Pancreas (tissue), 10 donors: ENCODE results near the gene CBFA2T3. TPM values are rescaled to one million over a fixed set of nuclear protein-coding genes. Genes with fewer than 3 reads are reported as not detected.
A peak's percentile ranks its signal among the peaks of the same experiment; 100 is the strongest.
"Not testable (repeated sequence)": the region's sequence is repeated elsewhere in the genome, so short reads cannot be mapped to it uniquely, and the experiment has no call there.

ENCODE experiments used
- ATAC-seq, 4 donors: fragments of 200-7000 bp; cut with Tn5 transposase; one replicate each; pipeline versions ENCODE4 v1.8.0 to v1.9.1; 2020; ENCODE audit warnings: mild to moderate bottlenecking in 4 of 4, moderate library complexity in 4 of 4
- DNase-seq, 6 donors: peaks; one replicate each; pipeline ENCODE4 v3.0.0-alpha.2; 2020
- FAIRE-seq: peaks from 2 replicates; lab custom pipeline; 2012; peaks lifted over from hg19 to GRCh38; lab: Jason Lieb, UNC
- H3K27ac ChIP-seq, 4 donors: fragments of 200-600 bp; sonication (generic); 1 replicate in 3 of 4; 2 replicates in 1 of 4; pipeline versions ENCODE4 v1.5.0 to v1.8.0; 2020
- H3K27me3 ChIP-seq, 4 donors: fragments of 200-600 bp; one replicate each; pipeline ENCODE4 v1.8.0; 2021
- H3K36me3 ChIP-seq, 3 donors: fragments of 200-600 bp; sonication (generic) in 1 of 3; one replicate each; pipeline versions ENCODE4 v1.5.0 to v1.8.0; 2020 to 2021
- H3K4me1 ChIP-seq, 3 donors: fragments of 200-600 bp; one replicate each; pipeline ENCODE4 v1.8.0; 2021
- H3K4me3 ChIP-seq, 4 donors: fragments of 200-600 bp; sonication (generic) in 2 of 4; one replicate each; pipeline versions ENCODE4 v1.5.0 to v1.8.0; 2020 to 2021
- H3K9me3 ChIP-seq, 4 donors: fragments of 200-600 bp; one replicate each; pipeline ENCODE4 v1.8.0; 2021
- WGBS, 2 donors: extraction: QIAGEN DNeasy Blood & Tissue Kit; methylation state at CpG; one replicate each; pipeline ENCODE4 v1.1.7; 2013; 5-methylcytosine and 5-hydroxymethylcytosine counted together
- intact Hi-C, 3 donors: fragments of 100-400 bp; cut with DNase I; formaldehyde crosslinking; loops; one replicate each; pipeline versions ENCODE4 v1.11.1 to v1.14.2; 2022
- polyA plus RNA-seq, 2 donors: library from polyadenylated mRNA; stranded (reverse); fragments of 200-250 nt; gene quantifications; one replicate each; pipeline ENCODE4 v1.2.3, GENCODE V29; 2013
- total RNA-seq, 6 donors: library from RNA; stranded (reverse); fragmentation: NEBNext Ultra II Directional in 4 of 6; extraction: Animal tissue kit (Norgen Biotek cat#: 25700) in 4 of 6; gene quantifications; one replicate each; pipeline versions ENCODE4 v1.2.1 to v1.2.4, GENCODE V29; 2021 to 2023
- TF ChIP-seq, protein P1 (sequence below), 4 donors: fragments of 200-600 bp; sonication (generic) in 3 of 4; IDR thresholded peaks; one replicate each; pipeline versions ENCODE4 v1.5.0 to v1.8.0; 2021; ENCODE audit warnings: antibody characterized with exemption in 4 of 4
- donor health status: healthy with polysubstance abuse.
- donor health status: DM: no; HTN: no; CAD: no; lungs with moderate emphysema.
- donor health status: DM: no; HTN: no; CAD: no.
- donor health status: control.
- donor health status: control.
- donor health status: Bipolar disorder and iron deficiency.
- donor health status: DM: yes; HTN: yes; CAD: no.
- donor health status: DM: no; HTN: no; CAD: no.
- donor health status: DM: no; HTN: no; CAD: no.
- donor health status: DM: yes; HTN: yes; CAD: no.

CBFA2T3 gene
- total and polyA plus RNA-seq, 8 donors: 8.7 to 27.0 (median 21.9) TPM

DNA sequence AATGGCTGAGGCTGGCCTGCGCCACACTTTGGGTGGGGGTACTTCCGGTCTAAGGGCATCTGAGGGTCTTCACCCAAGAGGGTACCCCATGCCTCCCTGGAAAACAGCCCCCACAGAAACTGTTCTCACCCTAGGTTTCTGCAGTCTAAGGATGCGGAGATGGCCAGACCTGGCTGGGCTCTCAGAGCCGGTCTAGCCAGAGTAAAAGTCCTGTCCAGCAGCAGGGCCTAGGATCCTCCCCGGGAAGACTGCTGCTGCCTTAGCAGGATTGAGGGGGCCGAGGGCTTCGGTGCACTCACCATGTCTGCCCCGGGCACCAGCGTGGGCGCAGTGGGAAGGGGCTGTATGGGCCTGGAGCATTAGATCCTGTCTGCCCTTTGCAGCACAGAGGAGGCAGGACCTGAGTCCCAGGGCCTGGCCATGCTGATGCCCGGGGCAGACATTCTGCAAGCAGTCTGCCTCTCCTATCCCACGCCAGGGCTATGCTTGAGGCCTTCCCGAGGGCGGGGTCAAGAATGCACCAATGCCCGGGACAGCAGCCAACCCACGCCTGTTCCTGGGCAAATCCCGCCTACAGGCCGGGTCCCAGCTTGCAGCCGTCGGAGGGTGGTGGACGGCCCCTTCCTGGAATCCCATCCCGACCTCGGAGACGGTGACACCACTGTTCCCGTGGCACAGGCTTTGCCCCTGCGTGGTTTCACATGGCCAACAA is 54.7 kb downstream of the CBFA2T3 start:
- H3K9me3 ChIP-seq: no peaks in the 10 kb centered on the region
- no peaks in the 10 kb centered on the region for H3K36me3 ChIP-seq
- intact Hi-C loops: no loop called here
- DNase-seq (peak in 5 of 6 donors; percentile 76 to 91 (median 85)), ATAC-seq (peak; percentile 11 to 51 (median 38)), FAIRE-seq (no peak)
- peak overlapping the region; percentile 90 to 98 (median 94) for H3K27ac ChIP-seq
- no peak overlapping the region for H3K4me3 ChIP-seq
- H3K27me3 ChIP-seq: no peaks in the 10 kb centered on the region
- WGBS, 2 donors: 36 to 66% methylated on average over 26 of the region's 26 CpGs
- TF ChIP-seq, protein P1, sequence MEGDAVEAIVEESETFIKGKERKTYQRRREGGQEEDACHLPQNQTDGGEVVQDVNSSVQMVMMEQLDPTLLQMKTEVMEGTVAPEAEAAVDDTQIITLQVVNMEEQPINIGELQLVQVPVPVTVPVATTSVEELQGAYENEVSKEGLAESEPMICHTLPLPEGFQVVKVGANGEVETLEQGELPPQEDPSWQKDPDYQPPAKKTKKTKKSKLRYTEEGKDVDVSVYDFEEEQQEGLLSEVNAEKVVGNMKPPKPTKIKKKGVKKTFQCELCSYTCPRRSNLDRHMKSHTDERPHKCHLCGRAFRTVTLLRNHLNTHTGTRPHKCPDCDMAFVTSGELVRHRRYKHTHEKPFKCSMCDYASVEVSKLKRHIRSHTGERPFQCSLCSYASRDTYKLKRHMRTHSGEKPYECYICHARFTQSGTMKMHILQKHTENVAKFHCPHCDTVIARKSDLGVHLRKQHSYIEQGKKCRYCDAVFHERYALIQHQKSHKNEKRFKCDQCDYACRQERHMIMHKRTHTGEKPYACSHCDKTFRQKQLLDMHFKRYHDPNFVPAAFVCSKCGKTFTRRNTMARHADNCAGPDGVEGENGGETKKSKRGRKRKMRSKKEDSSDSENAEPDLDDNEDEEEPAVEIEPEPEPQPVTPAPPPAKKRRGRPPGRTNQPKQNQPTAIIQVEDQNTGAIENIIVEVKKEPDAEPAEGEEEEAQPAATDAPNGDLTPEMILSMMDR (IDR thresholded peaks at IDR 0.05): no peak
- H3K4me1 ChIP-seq: peaks cover 38 to 64% (median 43%) of the 10 kb centered on the region in 3 donors

DNA sequence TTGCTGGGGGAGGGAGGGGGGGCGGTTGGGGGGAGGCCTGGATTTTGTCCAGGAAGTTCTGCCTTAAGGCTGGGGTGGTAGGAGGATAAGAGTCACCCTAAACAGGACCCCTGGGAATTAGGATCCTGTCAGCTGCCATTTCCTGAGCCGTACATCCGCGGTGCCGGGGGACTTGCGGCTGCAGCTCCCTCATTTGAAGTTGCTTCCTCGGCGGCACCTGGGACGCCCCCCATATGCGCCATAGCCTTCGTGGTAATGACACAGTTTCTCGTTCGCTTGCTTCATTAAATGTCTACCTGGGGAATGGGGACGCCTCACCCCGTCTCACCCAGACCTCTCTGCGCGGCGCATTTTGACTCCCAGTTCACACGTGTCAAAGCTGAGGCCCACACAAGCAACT is 55.4 kb downstream of the CBFA2T3 start:
- Histone ChIP-seq H3K36me3 (no peaks in the 10 kb centered on the region), H3K27ac (peak overlapping the region in 3 of 4 donors; percentile 93 to 98 (median 96)), H3K4me1 (peaks cover 38 to 59% (median 43%) of the 10 kb centered on the region in 3 donors), H3K9me3 (no peaks in the 10 kb centered on the region), H3K4me3 (no peak overlapping the region), H3K27me3 (no peaks in the 10 kb centered on the region)
- FAIRE-seq (no peak), DNase-seq (no peak), ATAC-seq (no peak)
- 77 to 80% methylated on average over 19 of the region's 19 CpGs for WGBS, 2 donors
- TF ChIP-seq, protein P1 (IDR thresholded peaks at IDR 0.05): no peak
- intact Hi-C loops: no loop called here

DNA sequence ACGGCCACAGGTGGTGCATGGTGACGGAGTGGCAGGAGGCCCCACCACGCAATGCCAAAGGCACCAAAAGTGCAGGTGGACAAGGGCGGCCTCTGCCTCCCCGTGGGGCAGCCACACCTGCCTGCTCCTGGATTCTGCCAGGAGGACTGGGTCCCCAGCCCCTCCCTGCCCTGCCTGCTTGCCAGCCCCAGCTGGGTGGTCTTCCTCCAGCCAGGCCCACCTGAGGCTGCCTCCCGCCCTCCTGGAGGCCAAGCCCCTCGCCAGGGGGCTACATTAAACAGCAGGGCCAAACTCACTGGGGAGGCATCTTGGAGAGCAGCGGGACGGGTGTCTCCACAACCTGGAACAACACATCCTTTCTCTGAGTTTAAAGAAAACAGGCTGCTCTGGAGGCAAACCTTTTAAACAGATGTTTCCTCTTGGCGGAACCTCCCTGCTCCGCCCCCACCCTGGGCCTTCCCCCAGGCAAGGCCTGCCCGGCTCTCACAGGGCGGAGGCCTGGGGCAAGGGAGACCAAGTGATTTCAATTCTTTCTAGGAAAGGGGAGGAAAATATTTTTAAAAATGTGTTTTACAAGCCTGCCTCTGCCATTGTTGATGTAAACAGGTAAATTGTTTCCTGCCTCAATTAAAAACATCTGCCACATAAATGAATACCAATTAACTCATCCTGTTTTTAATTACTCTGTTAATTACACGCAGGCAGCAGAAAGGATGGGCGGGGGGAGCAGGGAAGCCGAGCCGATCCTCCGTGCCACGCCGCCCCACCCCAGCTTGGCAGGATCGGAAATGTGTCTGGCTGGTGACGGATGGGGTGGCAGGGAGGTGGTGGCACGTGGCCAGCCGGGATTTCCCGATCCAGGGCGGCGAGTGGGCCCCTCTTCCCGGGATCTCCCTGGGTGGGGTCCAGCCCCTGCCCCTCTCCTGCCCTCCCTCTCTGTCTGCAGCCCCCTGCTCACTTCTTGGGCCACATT is 56.1 kb downstream of the CBFA2T3 start:
- FAIRE-seq (no peak), DNase-seq (peak in 5 of 6 donors; percentile 60 to 83 (median 77)), ATAC-seq (peak in 3 of 4 donors; percentile 31 to 44 (median 32))
- no peaks in the 10 kb centered on the region for H3K27me3 ChIP-seq
- H3K4me3 ChIP-seq: peak overlapping the region in 1 of 4 donors; percentile 7
- TF ChIP-seq, protein P1 (IDR thresholded peaks at IDR 0.05): no peak
- peak overlapping the region in 3 of 4 donors; percentile 48 to 98 (median 93) for H3K27ac ChIP-seq
- intact Hi-C loops: no loop called here
- peaks cover 38 to 52% (median 42%) of the 10 kb centered on the region in 3 donors for H3K4me1 ChIP-seq
- WGBS, 2 donors: 16 to 24% methylated on average over 28 of the region's 28 CpGs
- H3K36me3 ChIP-seq: no peaks in the 10 kb centered on the region
- no peaks in the 10 kb centered on the region for H3K9me3 ChIP-seq

DNA sequence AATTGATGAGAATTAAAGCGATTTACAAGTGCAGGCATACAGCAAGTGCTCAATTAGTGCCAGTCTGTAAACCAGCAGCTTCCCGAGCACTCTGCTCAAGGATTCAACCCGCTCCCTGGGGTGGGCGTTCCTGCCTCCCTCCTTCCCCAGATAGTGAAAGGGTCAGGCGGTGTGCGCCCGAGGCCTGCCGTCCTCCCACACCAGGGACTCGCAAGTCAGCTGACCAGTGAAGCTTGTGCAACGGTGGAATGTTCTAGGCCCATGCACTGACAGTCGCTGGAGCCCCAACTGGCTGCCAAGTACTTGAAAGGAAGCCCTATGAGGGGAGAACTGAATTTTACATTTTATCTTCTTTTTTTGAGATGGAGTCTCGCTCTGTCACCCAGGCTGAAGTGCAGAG is 57.1 kb downstream of the CBFA2T3 start:
- H3K4me1 ChIP-seq: peaks cover 29 to 43% (median 35%) of the 10 kb centered on the region in 3 donors
- ATAC-seq: no peak
- peak overlapping the region in 1 of 4 donors; percentile 98 for H3K27ac ChIP-seq
- no peak for DNase-seq
- TF ChIP-seq, protein P1 (IDR thresholded peaks at IDR 0.05): no peak
- H3K9me3 ChIP-seq: no peaks in the 10 kb centered on the region
- 91 to 96% methylated on average over 12 of the region's 12 CpGs for WGBS, 2 donors
- H3K4me3 ChIP-seq: no peak overlapping the region
- FAIRE-seq: no peak
- intact Hi-C loops: no loop called here
- no peaks in the 10 kb centered on the region for H3K36me3 ChIP-seq
- H3K27me3 ChIP-seq: no peaks in the 10 kb centered on the region

DNA sequence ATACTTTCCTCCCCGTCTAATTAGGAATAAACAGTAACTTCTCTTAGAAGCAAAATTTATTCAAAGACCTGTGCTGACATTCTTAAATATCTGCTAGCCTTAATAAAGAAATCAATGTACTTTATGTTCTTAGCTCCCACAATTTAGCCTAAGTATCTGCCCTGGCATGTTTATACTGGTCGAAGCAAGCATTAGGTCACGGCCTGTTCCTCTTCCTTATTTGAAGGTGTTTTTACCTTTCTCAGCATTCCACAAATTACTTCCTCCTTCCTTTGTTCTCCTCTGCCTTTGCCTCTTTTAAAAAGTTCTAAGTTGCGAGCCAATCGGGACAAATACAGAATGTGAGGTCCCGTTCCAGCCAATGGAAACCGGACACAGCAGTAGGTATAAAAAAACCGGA is 58.1 kb downstream of the CBFA2T3 start:
- H3K4me3 ChIP-seq, H3K36me3 ChIP-seq, ATAC-seq, FAIRE-seq, DNase-seq, intact Hi-C loops, H3K9me3 ChIP-seq, H3K27me3 ChIP-seq: not testable (repeated sequence)
- Histone ChIP-seq H3K4me1 (peaks cover 29 to 37% (median 32%) of the 10 kb centered on the region in 3 donors), H3K27ac (peak overlapping the region in 1 of 4 donors; percentile 19)
- 84 to 89% methylated on average over 8 of the region's 8 CpGs for WGBS, 2 donors
